Tibial nerve (tissue), 4 donors: Measurements from ENCODE around the gene RBFOX1. TPM values are rescaled to one million over a fixed set of nuclear protein-coding genes. Genes with fewer than 3 reads are reported as not detected.

Experiments used
- DNase-seq, 2 donors: peaks; one replicate each; pipeline ENCODE4 v3.0.0-alpha.2; 2019; ENCODE audit warnings: low spot score in 2 of 2
- H3K27ac ChIP-seq, 4 donors: fragments of 200-600 bp; sonication (generic) in 3 of 4; one replicate each; pipeline ENCODE4 v1.5.1; 2017 to 2019; ENCODE audit warnings: mild to moderate bottlenecking in 1 of 4
- H3K27me3 ChIP-seq, 2 donors: fragments of 200-600 bp; sonication (generic) in 1 of 2; one replicate each; pipeline versions ENCODE4 v1.5.1 to v1.6.0; 2017 to 2019
- H3K36me3 ChIP-seq, 3 donors: fragments of 200-600 bp; sonication (generic); one replicate each; pipeline ENCODE4 v1.5.1; 2018 to 2019
- H3K4me1 ChIP-seq, 4 donors: fragments of 200-600 bp; sonication (generic) in 3 of 4; one replicate each; pipeline ENCODE4 v1.5.1; 2017 to 2019
- H3K4me3 ChIP-seq, 4 donors: fragments of 200-600 bp; sonication (generic) in 3 of 4; one replicate each; pipeline ENCODE4 v1.5.1; 2017 to 2019; ENCODE audit warnings: mild to moderate bottlenecking in 1 of 4, moderate library complexity in 1 of 4
- H3K9me3 ChIP-seq, 4 donors: fragments of 200-600 bp; sonication (generic) in 3 of 4; one replicate each; pipeline ENCODE4 v1.5.1; 2017 to 2019
- CTCF ChIP-seq, 5 experiments: fragments of 200-600 bp in 3 of 5; fragments of 450-650 bp in 2 of 5; sonication (generic) in 3 of 5; IDR thresholded peaks; one replicate each; pipeline ENCODE4 v1.5.1; 2016 to 2019; ENCODE audit warnings: antibody characterized with exemption in 5 of 5, mild to moderate bottlenecking in 3 of 5, moderate library complexity in 2 of 5
- EP300 ChIP-seq, 2 donors: sonication (generic); formaldehyde crosslinking; IDR thresholded peaks; one replicate each; pipeline ENCODE4 v1.6.1; 2017; ENCODE audit warnings: antibody characterized with exemption in 2 of 2, mild to moderate bottlenecking in 1 of 2
- POLR2A ChIP-seq, 2 donors: fragments of 450-650 bp; IDR thresholded peaks; one replicate each; pipeline ENCODE4 v1.6.1; 2017; ENCODE audit warnings: antibody characterized with exemption in 2 of 2, mild to moderate bottlenecking in 2 of 2, moderate library complexity in 2 of 2
- WGBS, 2 donors: methylation state at CpG; one replicate each; pipeline ENCODE4 v1.1.5; 2018; 5-methylcytosine and 5-hydroxymethylcytosine counted together
- total RNA-seq, 4 donors: library from RNA; depleted of rRNA; stranded (reverse); fragments of >200 nt; gene quantifications; one replicate each; pipeline ENCODE4 v1.1.0, GENCODE V29; 2016

RBFOX1 gene
- 1 to 10 TPM in 2 of 4 donors, under 1 TPM in 1, not detected in 1; 0.22 to 2.1 (median 1.3) TPM for total RNA-seq

GRCh38 chr16:7332611-7333010 lies at the start of gene RBFOX1:
RBFOX1 (plus strand) TSS chr16:7332845.
- Histone ChIP-seq H3K27me3 (no peaks in the 10 kb centered on the region), H3K9me3 (no peaks in the 10 kb centered on the region), H3K4me3 (no peak within 1 kb of the TSS), H3K27ac (no peak within 1 kb of the TSS), H3K36me3 (no peaks in the 10 kb centered on the region), H3K4me1 (no peaks in the 10 kb centered on the region)
- no peak for DNase-seq
- 72 to 80% methylated on average over 8 of the region's 8 CpGs for WGBS, 2 donors
- TF ChIP-seq POLR2A (IDR thresholded peaks at IDR 0.05) (no peak), EP300 (IDR thresholded peaks at IDR 0.05) (no peak), CTCF (IDR thresholded peaks at IDR 0.05) (no peak)

GRCh38 chr16:7284780-7285179 lies 47.9 kb upstream of the RBFOX1 start:
- Histone ChIP-seq H3K9me3 (peaks cover 0 to 9% (median 0%) of the 10 kb centered on the region in 4 donors), H3K4me3 (no peak overlapping the region), H3K36me3 (no peaks in the 10 kb centered on the region), H3K27me3 (no peaks in the 10 kb centered on the region), H3K27ac (no peak overlapping the region), H3K4me1 (no peaks in the 10 kb centered on the region)
- DNase-seq, result no peak
- WGBS, 2 donors, result 92% methylated on average over 4 of the region's 4 CpGs
- TF ChIP-seq POLR2A (IDR thresholded peaks at IDR 0.05) (no peak), CTCF (IDR thresholded peaks at IDR 0.05) (no peak), EP300 (IDR thresholded peaks at IDR 0.05) (no peak)

- no peaks in the 10 kb centered on the region for H3K27me3 ChIP-seq
- peaks cover 0 to 9% (median 0%) of the 10 kb centered on the region in 4 donors for H3K9me3 ChIP-seq
- H3K36me3 ChIP-seq, result no peaks in the 10 kb centered on the region
- 89 to 92% methylated on average over 2 of the region's 2 CpGs for WGBS, 2 donors
- TF ChIP-seq EP300 (IDR thresholded peaks at IDR 0.05), result no peak
- no peak for TF ChIP-seq POLR2A (IDR thresholded peaks at IDR 0.05)
- no peak for TF ChIP-seq CTCF (IDR thresholded peaks at IDR 0.05)
- DNase-seq, result no peak
- no peak overlapping the region for H3K27ac ChIP-seq
- no peak overlapping the region for H3K4me3 ChIP-seq
- H3K4me1 ChIP-seq, result no peaks in the 10 kb centered on the region
Observed at GRCh38 chr16:7285520-7285919, 47.1 kb upstream of the RBFOX1 start.

GRCh38 chr16:7289299-7289698 lies 43.3 kb upstream of the RBFOX1 start:
- Histone ChIP-seq H3K27me3 (no peaks in the 10 kb centered on the region), H3K27ac (no peak overlapping the region), H3K4me1 (no peaks in the 10 kb centered on the region), H3K4me3 (no peak overlapping the region), H3K9me3 (peaks cover 0 to 9% (median 0%) of the 10 kb centered on the region in 4 donors), H3K36me3 (no peaks in the 10 kb centered on the region)
- TF ChIP-seq POLR2A (IDR thresholded peaks at IDR 0.05) (no peak), EP300 (IDR thresholded peaks at IDR 0.05) (no peak), CTCF (IDR thresholded peaks at IDR 0.05) (no peak)
- DNase-seq, result no peak
- 92 to 95% methylated on average over 3 of the region's 3 CpGs for WGBS, 2 donors

- TF ChIP-seq POLR2A (IDR thresholded peaks at IDR 0.05) (no peak), EP300 (IDR thresholded peaks at IDR 0.05) (no peak), CTCF (IDR thresholded peaks at IDR 0.05) (no peak)
- no peaks in the 10 kb centered on the region for H3K36me3 ChIP-seq
- WGBS, 2 donors, result 80 to 85% methylated on average over 6 of the region's 6 CpGs
- H3K9me3 ChIP-seq, result peaks cover 0 to 2% (median 0%) of the 10 kb centered on the region in 4 donors
- no peak for DNase-seq
- H3K27me3 ChIP-seq, result no peaks in the 10 kb centered on the region
- no peak overlapping the region for H3K4me3 ChIP-seq
- H3K27ac ChIP-seq, result no peak overlapping the region
- H3K4me1 ChIP-seq, result no peaks in the 10 kb centered on the region
Observed at GRCh38 chr16:7290682-7291081, 42.0 kb upstream of the RBFOX1 start.
